GM19455 (cell line): ENCODE data around the gene HASPIN.
A peak's percentile ranks its signal among the peaks of the same experiment; 100 is the strongest.

Source experiments
- ATAC-seq: cut with Tn5 transposase; IDR thresholded peaks from one replicate; pipeline ENCODE4 v1.9.1; 2021; ENCODE audit not compliant: unreplicated experiment

The HASPIN gene

GRCh38 chr17:3723556-3724377 is at the start of gene HASPIN:
TSS of gene HASPIN (plus strand) at chr17:3723903. CDS start at chr17:3723936, 33 bp downstream.
- peak; percentile 83 for ATAC-seq

- ATAC-seq = no peak
Observed at GRCh38 chr17:3675886-3676285, 47.8 kb upstream of the HASPIN start.

- no peak for ATAC-seq
Observed at GRCh38 chr17:3678095-3678820, 45.4 kb upstream of the HASPIN start.

- no peak for ATAC-seq
Observed at GRCh38 chr17:3678821-3679530, 44.7 kb upstream of the HASPIN start.

GRCh38 chr17:3679531-3680126 is 44.1 kb upstream of the HASPIN start:
- ATAC-seq = no peak

GRCh38 chr17:3681057-3681456 is 42.6 kb upstream of the HASPIN start:
- ATAC-seq = no peak

GRCh38 chr17:3681565-3681964 is 42.1 kb upstream of the HASPIN start:
- no peak for ATAC-seq

GRCh38 chr17:3682033-3682432 is 41.7 kb upstream of the HASPIN start:
- ATAC-seq = no peak

- ATAC-seq = peak; percentile 64
Observed at GRCh38 chr17:3683054-3683511, 40.6 kb upstream of the HASPIN start.

- no peak for ATAC-seq
Observed at GRCh38 chr17:3685174-3685573, 38.5 kb upstream of the HASPIN start.

GRCh38 chr17:3688027-3688553 is 35.6 kb upstream of the HASPIN start:
- no peak for ATAC-seq

- ATAC-seq = no peak
Observed at GRCh38 chr17:3688852-3689261, 34.8 kb upstream of the HASPIN start.

- ATAC-seq = no peak
Observed at GRCh38 chr17:3689262-3690093, 34.2 kb upstream of the HASPIN start.

GRCh38 chr17:3690094-3690715 is 33.5 kb upstream of the HASPIN start:
- no peak for ATAC-seq

GRCh38 chr17:3691617-3692067 is 32.1 kb upstream of the HASPIN start:
- no peak for ATAC-seq

GRCh38 chr17:3692346-3692745 is 31.4 kb upstream of the HASPIN start:
- no peak for ATAC-seq

GRCh38 chr17:3693141-3693540 is 30.6 kb upstream of the HASPIN start:
- ATAC-seq = no peak

GRCh38 chr17:3693829-3694231 is 29.9 kb upstream of the HASPIN start:
- no peak for ATAC-seq

GRCh38 chr17:3695129-3695722 is 28.5 kb upstream of the HASPIN start:
- ATAC-seq = no peak
